GM12874 (cell line): ENCODE data around the gene FBLN5.

Experiments
- TF ChIP-seq, protein P1 (sequence below): IDR thresholded peaks from 2 replicates; pipeline ENCODE4 v1.5.1; 2011; ENCODE audit warnings: low read depth, mild to moderate bottlenecking, control low read depth, low read length, moderate library complexity; ENCODE audit not compliant: insufficient read depth

The FBLN5 gene

DNA sequence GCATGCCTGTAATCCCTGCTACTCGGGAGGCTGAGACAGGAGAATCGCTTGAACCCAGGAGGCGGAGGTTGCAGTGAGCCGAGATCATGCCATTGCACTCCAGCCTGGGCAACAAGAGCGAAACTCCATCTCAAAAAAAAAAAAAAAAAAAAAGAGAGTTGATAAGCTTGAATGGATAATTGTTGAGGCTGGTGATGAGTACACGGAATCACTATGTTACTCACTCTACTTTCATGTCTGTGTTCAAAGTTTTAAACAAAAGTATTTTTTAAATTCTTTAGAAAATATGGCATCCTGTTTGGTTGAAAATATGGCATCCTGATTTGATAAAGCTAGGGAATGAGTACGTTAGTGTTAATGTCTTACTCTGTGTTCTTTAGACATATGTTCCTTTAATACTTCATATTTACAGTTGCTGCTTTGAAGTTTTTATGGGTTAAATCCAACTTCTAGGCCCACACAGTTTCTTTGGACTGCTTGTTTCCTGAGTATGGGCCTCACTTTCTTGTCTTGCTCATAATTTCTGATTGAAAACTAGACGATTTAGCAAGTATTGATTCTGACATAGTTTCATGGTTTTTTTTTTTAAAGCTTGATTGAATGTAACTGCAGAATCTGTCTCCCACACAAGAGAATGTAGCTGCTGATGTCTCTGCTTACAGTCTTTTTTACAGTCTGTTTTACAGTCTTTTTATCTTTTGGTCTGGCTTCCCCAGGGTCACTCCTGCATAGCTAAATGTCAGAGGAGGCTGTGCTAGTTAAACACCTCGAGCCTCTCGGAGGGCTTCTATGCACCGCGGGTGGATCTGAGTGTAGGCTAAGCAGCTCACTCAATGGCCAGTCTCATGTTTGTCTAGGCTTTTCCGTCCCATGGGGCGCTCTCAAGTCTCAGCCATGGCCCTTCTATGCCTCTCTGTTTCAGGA lies 14.1 kb upstream of the FBLN5 start:
- TF ChIP-seq, protein P1, sequence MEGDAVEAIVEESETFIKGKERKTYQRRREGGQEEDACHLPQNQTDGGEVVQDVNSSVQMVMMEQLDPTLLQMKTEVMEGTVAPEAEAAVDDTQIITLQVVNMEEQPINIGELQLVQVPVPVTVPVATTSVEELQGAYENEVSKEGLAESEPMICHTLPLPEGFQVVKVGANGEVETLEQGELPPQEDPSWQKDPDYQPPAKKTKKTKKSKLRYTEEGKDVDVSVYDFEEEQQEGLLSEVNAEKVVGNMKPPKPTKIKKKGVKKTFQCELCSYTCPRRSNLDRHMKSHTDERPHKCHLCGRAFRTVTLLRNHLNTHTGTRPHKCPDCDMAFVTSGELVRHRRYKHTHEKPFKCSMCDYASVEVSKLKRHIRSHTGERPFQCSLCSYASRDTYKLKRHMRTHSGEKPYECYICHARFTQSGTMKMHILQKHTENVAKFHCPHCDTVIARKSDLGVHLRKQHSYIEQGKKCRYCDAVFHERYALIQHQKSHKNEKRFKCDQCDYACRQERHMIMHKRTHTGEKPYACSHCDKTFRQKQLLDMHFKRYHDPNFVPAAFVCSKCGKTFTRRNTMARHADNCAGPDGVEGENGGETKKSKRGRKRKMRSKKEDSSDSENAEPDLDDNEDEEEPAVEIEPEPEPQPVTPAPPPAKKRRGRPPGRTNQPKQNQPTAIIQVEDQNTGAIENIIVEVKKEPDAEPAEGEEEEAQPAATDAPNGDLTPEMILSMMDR: no peak

DNA sequence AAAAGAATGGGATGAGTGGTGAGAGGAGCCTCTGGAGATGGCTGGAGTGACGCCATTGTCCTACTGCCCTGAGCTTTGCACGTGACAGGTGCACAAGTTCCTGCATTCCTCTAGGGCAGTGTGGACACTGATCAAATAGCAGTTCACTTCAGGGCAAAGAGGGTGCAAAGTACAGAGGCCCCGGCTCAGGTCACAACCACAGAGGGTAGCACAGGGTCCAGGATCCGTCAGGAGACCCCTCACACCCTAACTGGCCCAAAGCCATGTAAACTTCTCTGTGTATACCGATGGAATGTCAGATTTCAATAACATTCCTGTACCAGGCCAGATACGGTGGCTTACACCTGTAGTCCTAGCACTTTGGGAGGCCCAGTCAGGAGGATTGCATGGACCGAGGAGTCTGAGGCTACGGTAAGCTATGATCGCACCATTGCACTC lies 10.4 kb upstream of the FBLN5 start:
- TF ChIP-seq, protein P1: no peak

DNA sequence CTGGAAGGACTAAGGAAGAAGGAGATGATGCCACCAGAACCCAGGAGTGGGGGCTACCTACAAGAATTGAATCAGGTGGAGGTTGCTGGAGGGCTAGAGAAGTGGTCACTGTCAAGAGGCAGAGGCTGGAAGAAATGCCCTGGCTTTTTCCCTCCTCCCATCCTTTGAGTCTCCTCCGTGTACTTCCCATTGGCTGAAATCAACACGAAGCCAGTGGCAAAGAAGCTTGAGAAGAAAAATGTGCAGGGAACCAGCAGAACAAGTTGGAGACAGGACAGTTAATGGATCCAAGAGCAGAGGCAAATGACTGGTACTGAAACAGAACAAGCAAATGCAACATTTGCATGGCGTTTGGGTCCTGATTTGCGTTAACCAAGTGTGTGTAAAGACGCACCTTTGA lies 9.1 kb upstream of the FBLN5 start:
- TF ChIP-seq, protein P1: no peak

DNA sequence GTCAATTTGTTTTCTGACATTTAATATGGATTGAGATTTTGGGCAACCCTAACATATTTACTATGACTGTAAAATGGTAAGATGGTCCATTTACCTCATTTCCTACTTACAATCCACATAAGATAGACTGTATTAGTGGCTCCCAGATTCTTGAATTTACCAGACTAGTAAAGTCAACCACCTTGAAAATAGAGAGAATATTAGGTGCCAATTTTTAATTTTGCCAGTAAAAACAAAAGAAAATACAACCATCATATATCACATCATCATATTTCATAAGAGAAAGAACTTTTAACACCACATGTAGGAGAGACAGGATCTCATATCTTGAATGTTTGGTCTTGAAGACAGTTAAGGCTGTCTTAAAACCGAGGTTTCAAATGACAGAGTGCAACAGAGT lies 7.7 kb upstream of the FBLN5 start:
- TF ChIP-seq, protein P1: no peak

DNA sequence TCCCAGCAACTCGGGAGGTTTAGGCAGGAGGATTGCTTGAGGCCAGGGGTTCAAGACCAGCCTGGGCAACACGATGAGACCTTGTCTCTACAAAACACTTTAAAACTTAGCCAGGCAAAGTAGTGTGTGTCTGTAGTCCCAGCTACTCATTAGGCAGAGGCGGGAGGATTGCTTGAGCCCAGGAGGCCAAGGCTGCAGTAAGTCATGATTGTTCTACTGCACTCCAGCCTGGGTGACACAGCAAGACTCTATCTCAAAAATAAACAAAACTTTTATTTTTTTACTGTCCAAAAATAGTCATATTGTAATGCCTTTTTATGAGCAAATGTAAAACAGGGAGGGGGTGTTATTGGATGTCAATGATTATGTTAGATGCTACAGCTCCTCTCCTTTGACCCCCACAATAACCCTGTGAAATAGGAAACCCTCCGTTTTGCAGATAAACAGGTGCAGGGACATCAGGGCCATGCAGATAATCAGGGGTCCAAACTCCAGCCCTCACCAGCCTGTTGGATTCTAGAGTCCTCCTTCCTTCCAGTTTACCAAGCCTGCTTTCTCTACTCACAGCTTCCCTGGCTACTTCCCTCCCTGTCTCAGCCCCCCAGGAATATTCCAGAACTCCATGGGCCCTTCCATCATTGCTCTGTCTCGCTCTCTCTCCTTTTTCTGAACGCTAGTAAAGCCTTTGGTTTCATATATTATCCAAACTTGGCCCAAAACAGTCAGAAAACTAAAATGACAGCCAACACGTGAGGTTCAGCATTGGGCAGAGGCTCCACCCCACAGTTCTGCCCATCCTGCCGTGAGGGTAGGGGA lies 5.9 kb upstream of the FBLN5 start:
- TF ChIP-seq, protein P1: no peak

DNA sequence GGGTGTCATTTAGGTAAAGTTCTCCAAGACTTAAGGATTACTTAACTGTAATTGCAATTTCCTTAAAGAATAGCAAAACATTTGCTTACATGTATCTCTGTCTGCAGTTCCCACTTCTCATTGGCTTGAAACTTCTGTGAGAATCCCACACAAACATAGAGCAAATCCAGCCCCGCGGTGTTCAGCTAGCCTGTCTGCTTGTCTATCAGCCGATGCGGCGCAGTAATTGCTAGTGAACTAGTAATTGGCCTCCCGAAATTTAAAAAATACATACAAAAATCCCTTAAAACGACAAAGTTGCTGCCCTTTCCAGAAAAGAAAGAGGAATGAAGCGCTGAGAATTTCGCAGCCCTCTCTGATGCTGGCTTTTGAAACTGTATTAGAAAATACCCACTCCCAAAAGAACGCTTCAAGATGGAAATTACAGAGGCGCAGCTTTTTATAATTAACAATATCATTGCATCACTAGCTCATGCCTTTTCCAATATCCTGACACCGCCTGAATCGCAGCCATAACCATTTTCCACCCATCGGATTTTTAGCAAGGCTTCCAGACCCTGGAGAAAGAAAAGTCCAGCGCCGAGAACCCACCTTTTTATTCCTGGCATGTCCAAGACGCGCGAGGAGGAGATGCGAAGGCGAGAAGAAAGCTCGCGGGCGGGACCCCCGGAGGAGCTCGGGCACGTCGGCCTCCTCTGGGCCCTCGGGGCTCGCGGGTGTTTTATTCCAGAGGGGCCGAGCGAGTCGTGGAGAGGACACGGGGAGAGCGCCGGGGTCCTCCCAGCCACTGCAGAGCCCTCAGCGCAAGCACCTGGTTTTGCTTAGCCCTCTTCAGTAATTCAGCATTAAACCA lies 646 bp downstream of the FBLN5 start:
- TF ChIP-seq, protein P1: no peak
